Endothelial cell of umbilical vein (primary cell): ENCODE measurements around the gene SP140L. TPM values are rescaled to one million over a fixed set of nuclear protein-coding genes. Genes with fewer than 3 reads are reported as not detected.
"Not testable (repeated sequence)": the region's sequence is repeated elsewhere in the genome, so short reads cannot be mapped to it uniquely, and the experiment has no call there.

ENCODE experiments used
- BruUV-seq: library from RNA; stranded (reverse); fragments of 400-500 nt; replicated peaks from 2 replicates; lab custom pipeline; 2021; lab: Mats Ljungman, UMichigan
- CTCF ChIA-PET: fragments of 300-600, 350-600 bp; sonication (Branson Sonifier 250); formaldehyde crosslinking; loops from one replicate; lab custom pipeline; 2021; ENCODE audit warnings: antibody characterized with exemption, inconsistent platforms; lab: Charles Lee
- POLR2A ChIA-PET: fragments of 300-600, 350-600 bp; sonication (Branson Sonifier 250); formaldehyde crosslinking; loops from one replicate; lab custom pipeline; 2021; ENCODE audit warnings: antibody characterized with exemption, inconsistent platforms; lab: Charles Lee
- DNase-seq: peaks from one replicate; pipeline ENCODE4 v3.0.0-alpha.2; 2011; ENCODE audit warnings: low read depth, low spot score
- FAIRE-seq: peaks from 2 replicates; lab custom pipeline; 2011; peaks lifted over from hg19 to GRCh38; lab: Jason Lieb, UNC
- H2AFZ ChIP-seq: 2 replicates; pipeline ENCODE4 v1.6.0; 2012; ENCODE audit warnings: low read depth, low read length, control low read depth, inconsistent platforms
- H3K27ac ChIP-seq: 2 replicates; pipeline ENCODE4 v1.5.1; 2011; ENCODE audit warnings: low read depth, mild to moderate bottlenecking, control low read depth, low read length, moderate library complexity; ENCODE audit not compliant: insufficient read depth
- H3K27me3 ChIP-seq, 2 experiments: 2 replicates each; pipeline versions ENCODE4 v1.6.0 to v1.6.1; 2011; ENCODE audit warnings: low read length in 2 of 2, mixed read lengths in 1 of 2; ENCODE audit not compliant: control insufficient read depth in 2 of 2, insufficient read depth in 2 of 2
- H3K36me3 ChIP-seq, 2 experiments: 2 replicates in 1 of 2; 3 replicates in 1 of 2; pipeline ENCODE4 v1.5.1; 2011; ENCODE audit warnings: low read length in 2 of 2, mild to moderate bottlenecking in 1 of 2, moderate library complexity in 1 of 2; ENCODE audit not compliant: control insufficient read depth in 2 of 2, insufficient read depth in 2 of 2; ENCODE audit errors: extremely low read depth in 1 of 2
- H3K4me1 ChIP-seq: 3 replicates; pipeline ENCODE4 v1.5.1; 2011; ENCODE audit warnings: mild to moderate bottlenecking, low read length; ENCODE audit not compliant: control insufficient read depth, insufficient read depth; ENCODE audit errors: extremely low read depth
- H3K4me2 ChIP-seq: 2 replicates; pipeline ENCODE4 v1.6.1; 2011; ENCODE audit warnings: low read length, control low read depth, mixed read lengths; ENCODE audit not compliant: insufficient read depth
- H3K4me3 ChIP-seq, 3 experiments: fragments of 200-600 bp in 1 of 3; sonication (generic), shearing (Covaris generic) in 1 of 3; replicated peaks in 1 of 3; 2 replicates each; pipeline ENCODE4 v1.5.1; 2011 to 2016; ENCODE audit warnings: control low read depth in 3 of 3, low read length in 3 of 3, mild to moderate bottlenecking in 2 of 3, inconsistent platforms in 1 of 3, low read depth in 1 of 3, moderate library complexity in 1 of 3; ENCODE audit not compliant: insufficient read depth in 1 of 3
- H3K79me2 ChIP-seq: 2 replicates; pipeline ENCODE4 v1.6.0; 2012; ENCODE audit warnings: low read length, inconsistent platforms; ENCODE audit not compliant: control insufficient read depth, insufficient read depth
- H3K9ac ChIP-seq: replicated peaks from 2 replicates; pipeline ENCODE3; 2011; ENCODE audit warnings: low read length, control low read depth; ENCODE audit not compliant: insufficient read depth; ENCODE audit errors: extremely low read depth
- H3K9me1 ChIP-seq: replicated peaks from 3 replicates; pipeline ENCODE4 v1.6.0; 2011; ENCODE audit warnings: mild to moderate bottlenecking, low read length; ENCODE audit not compliant: control insufficient read depth, insufficient read depth; ENCODE audit errors: extremely low read depth
- H3K9me3 ChIP-seq: replicated peaks from 2 replicates; pipeline ENCODE4 v1.5.1; 2012; ENCODE audit warnings: low read length, inconsistent platforms; ENCODE audit not compliant: control insufficient read depth, insufficient read depth
- H4K20me1 ChIP-seq: replicated peaks from 2 replicates; pipeline ENCODE3; 2011; ENCODE audit warnings: mild to moderate bottlenecking, low read length; ENCODE audit not compliant: control insufficient read depth, insufficient read depth; ENCODE audit errors: extremely low read depth
- EZH2 ChIP-seq: IDR thresholded peaks from 2 replicates; pipeline ENCODE4 v1.6.1; 2012; ENCODE audit warnings: borderline replicate concordance, low read depth, mild to moderate bottlenecking, moderate library complexity, low read length, inconsistent platforms; ENCODE audit not compliant: severe bottlenecking
- FOS ChIP-seq: IDR thresholded peaks from 2 replicates; pipeline ENCODE4 v1.6.1; 2011; ENCODE audit warnings: mild to moderate bottlenecking, low read length, moderate library complexity, borderline replicate concordance; ENCODE audit not compliant: insufficient read depth
- GATA2 ChIP-seq: IDR thresholded peaks from 2 replicates; pipeline ENCODE4 v1.7.0; 2011; ENCODE audit warnings: low read depth, mild to moderate bottlenecking, moderate library complexity, mixed read lengths, low read length; ENCODE audit not compliant: insufficient read length, insufficient read depth
- JUN ChIP-seq: IDR thresholded peaks from 2 replicates; pipeline ENCODE4 v1.6.1; 2011; ENCODE audit warnings: borderline replicate concordance, low read depth; ENCODE audit not compliant: insufficient read length, insufficient read depth
- MYC ChIP-seq: IDR thresholded peaks from one replicate; pipeline ENCODE4 v1.6.1; 2011; ENCODE audit warnings: mild to moderate bottlenecking, low read depth, low read length
- POLR2A ChIP-seq: IDR thresholded peaks from 2 replicates; pipeline ENCODE4 v1.6.1; 2012; ENCODE audit warnings: low read depth, mild to moderate bottlenecking, control low read depth, low read length
- POLR2AphosphoS5 ChIP-seq: IDR thresholded peaks from 2 replicates; pipeline ENCODE4 v1.6.1; 2012; ENCODE audit warnings: low read depth, mild to moderate bottlenecking, control low read depth, low read length, moderate library complexity; ENCODE audit not compliant: insufficient read depth
- dilution Hi-C: fragments of 300-500 bp; cut with MboI; formaldehyde crosslinking; loops from one replicate; pipeline ENCODE4 v1.15.0; 2019; ENCODE audit warnings: low sequenced_read_pairs; ENCODE audit not compliant: extremely low pct_ligation_motif_present
- intact Hi-C: fragments of 100-400 bp; cut with micrococcal nuclease; formaldehyde crosslinking; loops from one replicate; pipeline ENCODE4 v1.10.0; 2022
- polyA plus RNA-seq, 4 experiments: library from polyadenylated mRNA; depleted of rRNA in 3 of 4; stranded (reverse) in 3 of 4; unstranded in 1 of 4; fragments of >200 nt; gene quantifications; 2 replicates each; pipeline versions ENCODE4 v1.2.1 to v1.2.3, GENCODE V29; 2011 to 2012; ENCODE audit warnings: missing spikeins in 1 of 4
- total RNA-seq: library from RNA; stranded (reverse); gene quantifications from 2 replicates; pipeline ENCODE4 v1.2.3, GENCODE V29; 2021
- TF ChIP-seq, protein P1 (sequence below), 2 donors: IDR thresholded peaks; 1 replicate in 1 of 2; 2 replicates in 1 of 2; pipeline ENCODE4 v1.5.1; 2011; ENCODE audit warnings: low read length in 2 of 2, mild to moderate bottlenecking in 2 of 2, moderate library complexity in 2 of 2, control low read depth in 1 of 2, inconsistent platforms in 1 of 2, low read depth in 1 of 2; ENCODE audit not compliant: insufficient read depth in 1 of 2; ENCODE audit errors: extremely low read depth in 1 of 2
- TF ChIP-seq, protein P2 (sequence below): IDR thresholded peaks from 2 replicates; pipeline ENCODE4 v1.6.1; 2011; ENCODE audit not compliant: insufficient read depth, insufficient read length

Gene SP140L
- total and polyA plus RNA-seq, 2 donors (not counting 3 experiments of a cell fraction or from before 2014, with no cell fraction given), result 16.0 to 27.3 TPM

DNA sequence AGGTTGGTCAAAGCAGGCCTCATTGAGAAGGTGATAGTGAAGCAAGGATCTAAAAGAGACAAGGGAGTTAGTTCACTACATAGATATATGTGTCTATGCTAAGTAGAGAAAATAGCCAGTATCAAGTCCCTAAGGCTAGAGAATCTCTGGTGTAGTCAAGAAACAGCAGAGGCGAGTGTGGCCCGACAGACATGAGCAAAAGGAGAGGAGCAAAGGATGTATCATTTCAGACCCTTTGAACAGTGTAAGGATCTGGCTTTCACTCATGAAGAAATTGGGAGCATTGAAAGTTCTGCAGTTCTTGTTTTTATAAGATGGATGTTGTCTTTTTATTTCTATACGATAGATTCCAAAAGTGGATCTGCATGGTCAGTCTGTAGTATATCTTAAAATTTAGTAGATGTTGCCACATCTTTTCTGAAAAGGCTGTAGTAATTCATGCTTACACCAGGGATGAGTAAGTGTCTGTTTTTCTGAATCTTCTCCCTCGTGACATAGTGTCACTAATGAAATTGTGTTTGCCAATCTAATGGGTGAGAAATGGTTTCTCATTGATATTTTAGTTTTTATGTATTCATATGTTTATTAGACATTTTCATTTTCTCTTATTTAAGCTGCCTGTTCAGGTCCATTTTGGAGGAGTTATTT lies 107.8 kb downstream of the SP140L start:
- FAIRE-seq (no peak), DNase-seq (no peak)
- Histone ChIP-seq H3K4me3 (no peak overlapping the region), H3K9me1 (no peaks in the 10 kb centered on the region), H3K36me3 (peaks cover 0 to 2% of the 10 kb centered on the region in 2 experiments), H3K4me2 (no peak overlapping the region), H3K9me3 (peaks cover 2% of the 10 kb centered on the region), H2AFZ (no peak overlapping the region), H3K9ac (no peak overlapping the region), H3K4me1 (peaks cover 7% of the 10 kb centered on the region), H3K27ac (no peak overlapping the region), H3K79me2 (peaks cover 83% of the 10 kb centered on the region), H3K27me3 (no peaks in the 10 kb centered on the region), H4K20me1 (peaks cover 7% of the 10 kb centered on the region)
- intact Hi-C loops, result no loop called here
- POLR2A ChIA-PET, result no interaction called here
- dilution Hi-C loops, result no loop called here
- TF ChIP-seq MYC (no peak), POLR2AphosphoS5 (no peak)
- CTCF ChIA-PET, result no interaction called here
- no TSS peak for BruUV-seq

DNA sequence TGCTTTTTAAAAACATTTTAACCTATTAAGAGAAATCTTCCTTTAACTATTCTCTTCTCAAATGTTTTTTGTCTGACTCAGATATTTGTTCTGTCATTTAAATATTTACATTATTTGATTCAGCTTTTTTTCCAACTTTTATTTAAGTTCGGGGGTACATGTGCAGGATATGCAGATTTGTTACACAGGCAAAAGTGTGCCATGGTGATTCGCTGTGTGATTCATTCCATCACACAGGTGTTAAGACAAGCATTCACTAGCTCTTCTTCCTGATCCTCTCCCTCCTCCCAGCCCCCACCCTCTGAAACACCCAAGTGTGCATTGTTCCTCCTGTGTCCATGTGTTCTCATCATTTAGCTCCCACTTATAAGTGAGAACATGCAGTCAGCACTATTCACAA lies 108.4 kb downstream of the SP140L start:
- Histone ChIP-seq H3K36me3 (peaks cover 0 to 2% of the 10 kb centered on the region in 2 experiments), H3K9me1 (no peaks in the 10 kb centered on the region), H3K4me2 (no peak overlapping the region), H3K9me3 (peaks cover 2% of the 10 kb centered on the region), H2AFZ (no peak overlapping the region), H3K79me2 (peaks cover 79% of the 10 kb centered on the region), H3K27me3 (no peaks in the 10 kb centered on the region), H4K20me1 (peaks cover 5% of the 10 kb centered on the region), H3K9ac (no peak overlapping the region), H3K4me1 (peaks cover 12% of the 10 kb centered on the region), H3K27ac (no peak overlapping the region), H3K4me3 (no peak overlapping the region)
- dilution Hi-C loops (no loop called here), intact Hi-C loops (no loop called here)
- ChIA-PET CTCF (no interaction called here), POLR2A (no interaction called here)
- no TSS peak for BruUV-seq
- FAIRE-seq (no peak), DNase-seq (no peak)
- no peak for TF ChIP-seq JUN
- TF ChIP-seq MYC, result no peak
- no peak for TF ChIP-seq GATA2
- TF ChIP-seq EZH2, result no peak
- TF ChIP-seq, protein P1, sequence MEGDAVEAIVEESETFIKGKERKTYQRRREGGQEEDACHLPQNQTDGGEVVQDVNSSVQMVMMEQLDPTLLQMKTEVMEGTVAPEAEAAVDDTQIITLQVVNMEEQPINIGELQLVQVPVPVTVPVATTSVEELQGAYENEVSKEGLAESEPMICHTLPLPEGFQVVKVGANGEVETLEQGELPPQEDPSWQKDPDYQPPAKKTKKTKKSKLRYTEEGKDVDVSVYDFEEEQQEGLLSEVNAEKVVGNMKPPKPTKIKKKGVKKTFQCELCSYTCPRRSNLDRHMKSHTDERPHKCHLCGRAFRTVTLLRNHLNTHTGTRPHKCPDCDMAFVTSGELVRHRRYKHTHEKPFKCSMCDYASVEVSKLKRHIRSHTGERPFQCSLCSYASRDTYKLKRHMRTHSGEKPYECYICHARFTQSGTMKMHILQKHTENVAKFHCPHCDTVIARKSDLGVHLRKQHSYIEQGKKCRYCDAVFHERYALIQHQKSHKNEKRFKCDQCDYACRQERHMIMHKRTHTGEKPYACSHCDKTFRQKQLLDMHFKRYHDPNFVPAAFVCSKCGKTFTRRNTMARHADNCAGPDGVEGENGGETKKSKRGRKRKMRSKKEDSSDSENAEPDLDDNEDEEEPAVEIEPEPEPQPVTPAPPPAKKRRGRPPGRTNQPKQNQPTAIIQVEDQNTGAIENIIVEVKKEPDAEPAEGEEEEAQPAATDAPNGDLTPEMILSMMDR (IDR thresholded peaks at IDR 0.05; ENCODE audit: extremely low read depth in 1 of 2, insufficient read depth in 1 of 2, low read depth in 1 of 2, low read length in 2 of 2), result no peak
- TF ChIP-seq POLR2AphosphoS5, result no peak
- no peak for TF ChIP-seq POLR2A
- no peak for TF ChIP-seq FOS
- TF ChIP-seq, protein P2, sequence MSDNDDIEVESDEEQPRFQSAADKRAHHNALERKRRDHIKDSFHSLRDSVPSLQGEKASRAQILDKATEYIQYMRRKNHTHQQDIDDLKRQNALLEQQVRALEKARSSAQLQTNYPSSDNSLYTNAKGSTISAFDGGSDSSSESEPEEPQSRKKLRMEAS, result no peak

DNA sequence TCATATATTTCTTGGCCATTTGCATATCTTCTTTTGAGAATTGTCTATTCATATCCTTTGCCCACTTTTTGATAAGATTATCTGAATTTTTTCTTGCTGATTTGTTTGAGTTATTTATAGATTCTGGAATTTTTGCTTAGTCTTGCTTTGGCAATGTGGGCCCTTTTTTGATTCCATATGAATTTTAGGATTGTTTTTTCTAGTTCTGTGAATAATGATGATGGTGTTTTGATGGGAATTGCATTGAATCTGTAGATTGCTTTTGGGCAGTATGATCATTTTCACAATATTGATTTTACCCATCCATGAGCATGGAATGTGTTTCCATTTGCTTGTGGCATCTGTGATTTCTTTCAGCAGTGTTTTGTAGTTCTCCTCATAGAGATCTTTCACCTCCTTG lies 112.1 kb downstream of the SP140L start:
- POLR2A ChIA-PET, H3K9me1 ChIP-seq, DNase-seq, H2AFZ ChIP-seq, H3K27me3 ChIP-seq, H3K9me3 ChIP-seq, H4K20me1 ChIP-seq, H3K9ac ChIP-seq, intact Hi-C loops, FAIRE-seq, H3K4me3 ChIP-seq, H3K36me3 ChIP-seq, dilution Hi-C loops, BruUV-seq: not testable (repeated sequence)
- Histone ChIP-seq H3K79me2 (peaks cover 61% of the 10 kb centered on the region), H3K4me2 (peak overlapping the region; percentile 93), H3K27ac (peak overlapping the region; percentile 50), H3K4me1 (peaks cover 35% of the 10 kb centered on the region)
- CTCF ChIA-PET, result interaction anchor here (1.0 kb wide), 1 partner anchor 22 kb away, joined by 3 read pairs; no protein-coding TSS in a partner anchor
